ENCODE data around the gene TPRG1L.

The TPRG1L gene

DNA sequence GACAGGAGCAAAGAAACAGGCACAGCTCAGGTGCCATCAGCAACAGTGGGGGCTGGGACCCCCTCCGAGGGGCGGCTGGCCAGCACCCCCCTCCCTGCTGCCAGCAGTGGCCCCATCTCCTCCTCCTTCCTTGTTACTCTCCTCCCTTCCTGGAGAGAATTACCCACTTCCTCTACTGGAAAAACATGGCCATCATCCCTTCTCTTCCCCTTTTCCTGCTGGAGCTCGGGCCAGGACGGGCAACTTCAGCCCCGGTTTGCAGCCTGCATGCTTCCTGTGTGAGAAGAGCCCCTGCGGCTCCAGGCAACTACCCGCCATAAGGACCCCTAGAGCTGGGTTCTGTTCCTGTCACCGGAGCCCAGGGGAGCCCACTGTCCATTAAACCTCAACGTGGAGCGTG is 31.1 kb upstream of the TPRG1L start:
- no peak for DNase-seq (ENCODE audit: low spot score)

DNA sequence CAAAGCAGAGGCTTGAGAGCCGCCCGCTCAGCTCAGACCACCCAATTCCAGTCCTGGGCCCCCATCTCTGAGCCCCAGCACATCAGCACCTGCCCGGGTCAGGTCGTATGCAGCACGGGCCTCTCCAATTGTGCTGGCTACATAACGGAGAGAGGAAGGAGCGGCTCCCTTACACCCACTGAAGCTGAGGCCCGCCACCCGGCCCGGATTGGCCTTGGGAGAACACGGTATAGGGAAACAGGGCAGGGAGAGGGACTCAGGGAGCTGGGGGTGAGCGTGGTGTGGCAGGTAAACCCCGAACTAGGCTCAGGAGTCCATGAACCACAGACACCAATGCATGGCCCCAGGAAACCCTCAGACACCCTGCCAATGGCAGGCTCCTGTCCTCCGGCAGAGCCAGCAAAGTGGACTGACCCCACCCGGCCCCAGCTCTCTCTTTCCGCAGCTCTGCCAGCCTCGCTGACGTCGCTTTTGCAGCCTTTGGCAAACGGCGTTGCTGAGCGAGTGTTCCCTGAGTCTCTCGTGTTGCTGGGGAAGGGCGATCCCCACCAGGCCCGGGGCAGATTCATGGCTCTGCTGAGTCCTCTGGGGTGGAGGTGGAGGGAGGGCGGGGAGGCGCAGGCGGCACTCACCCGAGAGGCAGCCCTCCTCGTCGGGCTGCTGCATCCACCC is 30.0 kb upstream of the TPRG1L start:
- no peak for DNase-seq (ENCODE audit: low spot score)

DNA sequence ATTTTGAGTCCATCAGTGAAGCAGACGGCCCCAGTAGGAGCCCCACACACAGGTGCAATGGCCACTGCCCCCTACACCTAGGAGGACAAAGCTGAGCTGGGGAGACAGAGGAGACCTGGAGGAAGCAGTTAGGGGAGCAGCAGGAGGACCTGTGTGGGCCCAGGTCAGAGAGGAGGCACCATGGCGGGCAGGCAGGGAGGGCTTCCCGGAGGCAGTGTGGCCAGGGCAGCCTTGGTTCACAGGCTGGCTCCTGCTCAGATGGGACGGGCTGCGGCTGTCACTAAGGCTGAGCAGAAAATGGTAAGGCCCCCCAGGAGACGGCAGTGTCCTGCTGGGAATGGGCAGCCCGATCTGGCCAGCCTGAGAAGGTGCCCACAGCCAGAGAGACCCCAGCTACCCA is 28.9 kb upstream of the TPRG1L start:
- no peak for DNase-seq (ENCODE audit: low spot score)

DNA sequence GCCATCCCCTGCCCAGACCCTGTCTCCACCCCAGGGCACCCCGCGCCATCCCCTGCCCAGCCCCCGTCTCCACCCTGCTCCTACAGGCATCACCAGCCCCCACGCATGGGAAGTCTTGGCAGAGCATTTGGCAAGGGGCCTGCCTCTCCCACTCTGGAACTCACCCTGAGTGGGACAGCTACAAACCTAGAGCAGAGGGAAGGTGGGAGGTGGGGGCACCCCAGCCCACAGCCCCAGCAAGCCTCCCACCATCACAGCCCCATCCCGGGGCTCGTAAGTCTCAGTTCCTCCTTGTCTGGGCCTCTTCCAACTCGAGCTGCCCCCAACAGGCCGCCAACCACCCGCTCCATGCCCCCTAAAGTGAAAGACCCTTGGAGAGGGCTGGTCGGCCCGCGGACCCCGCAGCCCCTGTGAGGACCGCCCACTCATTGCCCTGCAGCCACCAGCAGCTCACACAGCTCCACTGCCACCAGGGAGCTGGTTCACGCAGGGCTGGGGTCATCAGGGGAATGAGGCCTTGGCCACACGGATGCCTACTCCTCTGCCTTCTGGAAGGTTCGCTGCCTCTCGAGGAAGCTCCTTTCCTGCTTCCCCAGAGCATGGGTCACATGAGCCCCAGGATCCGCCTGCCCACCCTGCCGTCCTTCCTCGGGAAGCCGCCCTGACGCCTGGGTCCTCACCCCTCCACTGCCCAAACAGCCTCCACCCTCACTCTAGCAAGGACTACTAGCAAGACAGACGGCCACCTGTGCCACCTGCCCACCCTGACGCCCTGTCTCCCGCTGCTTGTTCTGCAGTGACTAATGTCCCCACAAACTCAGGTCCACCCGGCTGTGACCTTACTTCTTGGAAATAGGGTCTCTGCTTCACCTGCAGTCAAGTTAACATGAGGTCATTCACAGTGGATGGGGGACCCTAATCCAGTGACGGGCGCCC is 27.9 kb upstream of the TPRG1L start:
- DNase-seq (ENCODE audit: low spot score): no peak

DNA sequence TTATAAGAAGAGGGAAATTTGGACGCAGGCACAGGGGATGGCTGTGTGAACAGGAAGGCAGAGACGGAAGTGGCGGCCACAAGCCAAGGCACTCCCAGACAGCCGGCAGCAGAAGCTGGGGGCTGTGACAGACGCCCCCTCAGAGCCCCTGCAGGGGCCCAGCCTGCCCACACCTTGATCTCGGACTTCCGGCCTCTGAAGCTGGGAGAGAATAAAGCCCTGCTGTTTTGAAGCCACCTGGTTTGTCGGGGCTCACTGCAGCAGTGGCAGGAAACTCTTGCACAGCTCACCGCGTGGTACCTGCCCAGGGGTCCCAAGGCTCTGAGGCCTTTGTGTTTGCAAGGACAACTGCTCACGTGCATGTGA is 27.2 kb upstream of the TPRG1L start:
- no peak for DNase-seq (ENCODE audit: low spot score)

DNA sequence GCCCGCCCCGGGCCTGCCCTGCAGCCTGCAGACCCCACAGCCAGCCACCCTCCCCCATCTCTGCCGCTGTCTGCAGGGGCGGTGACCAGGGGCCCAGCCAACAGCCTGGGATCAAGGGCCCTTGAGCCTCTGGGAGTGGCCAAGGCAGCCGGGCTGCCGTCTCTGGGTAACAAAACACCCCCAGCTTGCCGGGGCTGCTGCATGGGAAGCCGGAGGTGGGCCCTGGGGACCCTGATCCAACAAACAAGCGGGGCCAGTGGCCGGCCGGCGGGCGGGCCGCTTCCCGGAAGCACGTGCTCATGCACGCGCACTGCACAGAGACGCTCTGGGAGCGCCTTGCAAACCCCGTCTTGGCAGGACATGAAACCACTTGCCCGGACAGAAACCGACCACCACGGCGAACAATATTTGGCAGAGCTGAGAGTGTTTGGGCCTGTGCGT is 26.7 kb upstream of the TPRG1L start:
- no peak for DNase-seq (ENCODE audit: low spot score)

DNA sequence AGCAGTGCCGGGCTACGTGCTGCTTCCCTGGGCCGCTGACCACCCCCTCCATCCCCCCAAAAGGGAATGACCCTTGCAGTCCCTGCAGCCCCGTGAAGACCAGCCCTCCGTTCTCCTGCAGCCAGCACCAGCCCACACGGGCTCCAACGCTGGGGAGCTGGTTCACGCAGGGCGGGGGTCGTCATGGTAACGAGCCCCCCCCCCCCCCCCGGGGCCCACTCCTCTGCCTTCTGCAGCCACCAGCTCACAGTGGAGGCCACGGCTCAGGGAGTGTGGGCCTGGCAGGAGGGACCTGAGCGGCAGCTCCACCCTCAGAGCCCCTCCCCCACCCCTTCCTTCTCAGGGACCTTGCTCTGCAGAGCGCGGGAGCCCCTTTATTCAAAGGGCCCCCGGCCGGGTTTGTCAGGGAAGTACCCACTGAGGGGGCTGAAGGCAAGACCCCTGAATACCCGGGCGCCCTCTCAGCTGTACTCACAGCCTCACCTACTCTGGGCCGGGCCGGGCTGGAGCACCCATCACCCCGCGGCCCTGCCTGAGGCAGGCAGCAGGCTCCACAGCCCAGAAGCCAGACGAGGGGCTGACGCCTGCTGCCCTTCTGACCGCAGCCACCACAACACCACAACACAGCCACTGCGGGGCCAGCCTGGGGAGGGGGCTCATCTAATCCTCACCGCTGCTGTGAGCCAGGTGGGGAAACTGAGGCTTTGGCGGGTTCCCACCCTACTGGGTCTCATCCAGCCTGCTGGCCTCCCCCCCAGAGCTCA is 26.1 kb upstream of the TPRG1L start:
- DNase-seq (ENCODE audit: low spot score): no peak

DNA sequence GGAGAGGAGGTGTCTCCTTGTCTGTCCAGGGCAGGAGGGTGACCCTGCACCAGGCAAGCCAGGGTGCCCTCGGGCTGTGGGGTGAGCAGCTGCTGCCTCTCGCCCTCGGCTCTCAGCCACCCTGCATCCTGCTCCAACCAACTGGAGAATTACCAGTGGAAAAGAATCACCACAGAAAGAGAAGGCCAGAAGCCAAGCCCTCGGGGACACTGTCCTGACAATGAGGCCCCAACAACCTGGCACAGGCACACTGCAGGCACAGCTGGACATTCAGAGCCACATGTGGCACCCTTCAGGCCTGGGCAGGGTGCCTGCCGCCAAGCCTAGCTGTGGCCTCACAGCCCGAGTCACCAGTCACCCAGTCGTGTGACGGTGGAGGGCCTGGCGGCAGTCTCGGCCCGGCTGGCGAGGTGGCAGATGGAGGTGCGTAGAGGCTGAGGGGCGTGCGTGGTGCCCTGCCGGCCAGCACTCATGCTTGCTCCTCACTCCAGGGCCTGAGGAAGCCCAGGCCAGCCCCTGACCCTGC is 25.5 kb upstream of the TPRG1L start:
- no peak for DNase-seq (ENCODE audit: low spot score)

DNA sequence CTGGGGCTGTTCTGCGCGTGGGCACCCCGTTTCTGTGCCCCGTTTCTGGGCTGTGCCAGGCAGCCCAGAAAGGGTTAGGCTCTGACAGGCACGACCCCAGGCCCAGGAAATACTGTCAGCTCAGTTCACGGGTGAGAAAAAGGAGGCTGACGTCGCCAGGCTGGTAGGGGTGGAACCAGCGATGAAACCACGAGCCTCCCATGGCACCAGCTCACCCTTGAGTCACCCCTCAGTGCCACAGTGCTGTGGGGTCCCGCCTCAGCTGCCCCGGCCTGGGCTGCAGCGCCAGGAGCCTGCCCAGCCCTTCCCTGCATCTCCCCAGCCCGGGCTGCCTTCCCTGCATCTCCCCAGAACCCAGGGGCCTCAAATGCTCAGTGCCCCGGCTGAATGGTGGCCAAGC is 25.0 kb upstream of the TPRG1L start:
- DNase-seq (ENCODE audit: low spot score): no peak

DNA sequence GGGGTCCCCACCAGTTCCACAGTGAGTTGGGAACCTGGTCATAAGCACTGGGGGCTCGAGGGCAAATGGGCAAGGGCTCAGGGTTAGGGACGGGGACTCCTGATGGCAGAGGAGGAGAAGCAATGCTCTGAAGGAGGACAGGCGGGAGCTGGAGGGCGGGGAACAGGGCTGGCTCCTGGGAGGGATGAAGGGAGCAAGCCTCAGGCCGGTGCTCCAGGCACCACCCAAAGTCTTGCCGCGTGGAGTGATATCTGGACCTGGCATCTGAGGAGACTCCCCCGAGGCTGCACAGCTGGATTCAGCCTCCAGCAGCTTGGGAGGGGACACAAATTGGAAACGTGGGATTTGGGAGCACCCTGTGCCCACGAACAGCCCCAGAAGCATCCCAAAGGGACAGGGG is 24.5 kb upstream of the TPRG1L start:
- no peak for DNase-seq (ENCODE audit: low spot score)

DNA sequence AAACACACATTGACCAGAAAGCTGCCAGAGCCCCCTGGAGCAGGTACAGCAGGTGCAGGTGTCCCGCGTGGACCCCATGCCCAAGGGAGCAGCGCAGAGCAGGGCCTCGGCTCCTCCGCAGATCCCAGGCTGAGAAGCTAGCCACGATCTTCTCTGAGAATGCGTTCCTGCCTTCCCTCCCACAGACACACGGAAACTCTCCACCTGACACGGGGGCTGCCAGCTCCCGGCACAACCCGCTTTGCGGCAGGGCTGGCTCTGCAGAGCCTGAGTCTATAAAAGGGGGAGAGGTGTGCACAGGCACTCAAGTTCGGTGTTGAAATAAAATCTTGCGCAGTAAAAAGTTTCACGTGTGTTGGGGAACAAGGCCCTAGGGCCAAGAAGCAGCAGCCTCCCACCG is 23.1 kb upstream of the TPRG1L start:
- no peak for DNase-seq (ENCODE audit: low spot score)

DNA sequence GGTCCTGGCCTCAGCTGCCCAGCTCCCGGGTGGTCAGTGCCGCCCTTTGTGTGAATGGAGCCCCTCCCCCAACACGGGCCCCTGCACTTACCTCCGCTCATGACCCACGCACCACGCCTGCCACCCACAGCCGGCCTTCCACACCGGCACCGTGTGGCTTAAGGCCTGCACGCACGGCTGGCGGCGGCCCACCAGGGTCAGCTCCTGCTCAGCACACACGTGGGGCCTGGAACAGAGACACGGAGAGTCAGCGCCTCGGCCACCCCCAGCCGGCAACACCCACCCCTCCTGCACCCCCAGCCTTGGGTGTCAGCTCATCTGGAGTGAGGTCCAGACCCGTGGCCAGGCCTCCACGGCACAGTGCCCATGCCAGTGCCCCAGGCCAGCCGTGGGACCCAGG is 22.4 kb upstream of the TPRG1L start:
- no peak for DNase-seq (ENCODE audit: low spot score)

DNA sequence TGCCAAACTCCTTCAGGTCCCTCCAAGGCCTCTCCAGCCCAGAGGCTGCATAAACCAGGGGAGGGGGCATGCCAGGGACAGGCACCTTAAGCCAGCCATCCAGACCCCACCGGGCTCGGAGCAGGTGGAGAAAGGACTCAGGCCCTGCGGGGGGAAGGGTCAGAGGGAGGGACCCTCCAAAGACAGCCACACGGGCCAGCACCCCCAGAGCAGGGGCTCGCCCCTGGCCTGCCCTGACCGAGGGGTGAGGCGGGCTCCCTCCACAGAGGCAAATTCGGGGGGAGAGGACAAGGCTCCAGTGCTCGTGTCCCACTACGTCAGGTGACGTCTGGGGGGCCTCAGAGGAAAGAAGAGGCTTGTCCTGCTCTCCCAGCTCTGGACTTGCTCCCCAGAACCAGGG is 21.7 kb upstream of the TPRG1L start:
- DNase-seq (ENCODE audit: low spot score): no peak

DNA sequence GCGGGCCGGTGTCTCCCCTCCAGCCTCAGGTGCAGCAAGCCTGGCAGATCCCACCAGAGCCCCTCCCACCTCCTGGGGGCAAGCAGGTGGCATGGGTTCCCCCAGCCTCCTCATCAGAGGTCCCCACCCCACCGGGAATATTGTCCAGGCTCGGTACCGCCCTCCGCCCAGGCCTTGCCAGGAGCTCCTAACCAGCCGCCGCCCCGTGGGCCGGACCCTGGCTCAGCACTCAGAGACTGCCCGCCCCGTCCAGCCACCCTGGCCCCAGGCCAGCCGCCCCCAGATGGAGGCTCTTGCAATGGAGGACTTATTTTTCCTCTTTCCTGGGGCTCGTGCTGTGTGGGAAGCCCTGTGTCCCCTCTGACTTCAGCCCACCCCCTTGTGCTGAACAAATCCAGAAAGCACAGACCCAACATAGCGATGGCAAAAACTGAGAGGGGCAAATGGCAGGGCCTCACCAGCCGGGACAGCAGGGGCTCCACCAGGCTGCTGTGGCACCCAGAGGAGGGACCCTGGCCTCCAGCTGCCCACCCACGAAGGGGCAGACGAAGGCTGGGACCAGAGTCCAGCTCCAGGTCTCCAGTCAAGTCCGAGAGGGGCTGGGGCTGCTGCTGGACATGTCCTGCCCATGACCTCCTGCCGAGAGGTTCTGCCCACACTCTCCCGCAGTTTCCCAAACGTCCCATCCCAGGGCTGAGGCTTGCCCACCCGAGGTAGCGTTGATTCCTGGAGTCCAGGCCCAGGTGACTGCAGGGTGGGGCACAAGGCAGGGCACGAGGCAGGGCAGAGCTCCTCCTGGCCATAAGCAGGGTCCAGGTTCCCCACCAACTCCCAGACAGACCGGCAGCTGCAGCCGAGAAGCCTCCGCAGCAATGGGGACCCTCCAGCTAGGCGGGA is 21.0 kb upstream of the TPRG1L start:
- no peak for DNase-seq (ENCODE audit: low spot score)

DNA sequence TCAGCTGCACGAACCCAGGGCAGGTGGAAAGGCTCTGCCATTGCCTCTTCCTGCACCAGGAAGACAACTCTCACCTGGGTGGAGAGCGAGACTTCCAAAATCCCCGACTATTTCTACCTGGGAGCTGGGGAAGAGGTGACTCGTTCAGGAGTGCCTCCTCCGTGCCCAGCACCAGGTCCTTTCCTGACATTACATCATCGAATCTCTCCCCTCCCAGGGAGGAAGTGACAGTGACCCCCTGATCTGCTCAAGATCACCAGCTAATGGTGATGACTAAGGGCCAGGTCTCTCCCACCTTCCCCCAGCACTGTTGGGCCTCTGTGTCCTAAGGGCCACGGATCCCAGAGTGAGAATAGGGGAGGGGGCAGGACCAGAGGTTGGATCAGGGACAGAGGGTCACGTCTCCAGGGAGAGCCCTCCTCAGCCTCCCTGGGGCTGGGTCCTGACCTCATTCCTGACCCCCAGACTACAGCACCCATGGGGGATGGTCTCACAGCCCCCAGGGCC is 20.3 kb upstream of the TPRG1L start:
- no peak for DNase-seq (ENCODE audit: low spot score)

DNA sequence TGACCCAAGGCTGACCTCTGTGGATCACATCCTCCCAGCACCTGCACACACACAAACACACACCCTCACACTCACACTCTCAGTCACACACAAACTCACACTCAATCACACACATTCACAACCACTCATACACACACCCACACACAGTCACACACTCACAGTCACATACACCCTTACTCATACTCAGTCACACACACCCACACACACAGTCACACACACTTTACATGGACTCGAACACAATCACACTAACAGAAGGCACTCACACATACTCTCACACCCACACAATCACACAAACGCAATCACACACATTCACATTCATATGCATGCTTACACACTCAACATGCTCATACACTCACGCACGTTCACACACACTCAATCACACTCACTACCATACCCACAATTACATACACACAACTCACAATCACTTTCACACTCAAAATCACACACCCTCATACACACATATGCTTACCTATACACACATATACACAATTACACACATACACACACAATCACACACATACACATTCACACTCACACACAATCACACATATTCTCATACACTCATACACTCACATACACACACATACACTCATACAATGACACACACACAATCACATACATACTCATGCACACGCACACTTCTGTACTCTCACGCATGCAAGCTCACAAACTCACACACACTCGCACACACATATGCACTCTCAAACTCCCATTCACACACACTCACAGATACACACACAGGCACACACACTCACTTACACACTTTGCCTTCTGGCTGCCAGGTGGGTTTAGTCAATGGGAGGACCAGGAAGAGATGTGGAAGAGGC is 19.6 kb upstream of the TPRG1L start:
- DNase-seq (ENCODE audit: low spot score): no peak

DNA sequence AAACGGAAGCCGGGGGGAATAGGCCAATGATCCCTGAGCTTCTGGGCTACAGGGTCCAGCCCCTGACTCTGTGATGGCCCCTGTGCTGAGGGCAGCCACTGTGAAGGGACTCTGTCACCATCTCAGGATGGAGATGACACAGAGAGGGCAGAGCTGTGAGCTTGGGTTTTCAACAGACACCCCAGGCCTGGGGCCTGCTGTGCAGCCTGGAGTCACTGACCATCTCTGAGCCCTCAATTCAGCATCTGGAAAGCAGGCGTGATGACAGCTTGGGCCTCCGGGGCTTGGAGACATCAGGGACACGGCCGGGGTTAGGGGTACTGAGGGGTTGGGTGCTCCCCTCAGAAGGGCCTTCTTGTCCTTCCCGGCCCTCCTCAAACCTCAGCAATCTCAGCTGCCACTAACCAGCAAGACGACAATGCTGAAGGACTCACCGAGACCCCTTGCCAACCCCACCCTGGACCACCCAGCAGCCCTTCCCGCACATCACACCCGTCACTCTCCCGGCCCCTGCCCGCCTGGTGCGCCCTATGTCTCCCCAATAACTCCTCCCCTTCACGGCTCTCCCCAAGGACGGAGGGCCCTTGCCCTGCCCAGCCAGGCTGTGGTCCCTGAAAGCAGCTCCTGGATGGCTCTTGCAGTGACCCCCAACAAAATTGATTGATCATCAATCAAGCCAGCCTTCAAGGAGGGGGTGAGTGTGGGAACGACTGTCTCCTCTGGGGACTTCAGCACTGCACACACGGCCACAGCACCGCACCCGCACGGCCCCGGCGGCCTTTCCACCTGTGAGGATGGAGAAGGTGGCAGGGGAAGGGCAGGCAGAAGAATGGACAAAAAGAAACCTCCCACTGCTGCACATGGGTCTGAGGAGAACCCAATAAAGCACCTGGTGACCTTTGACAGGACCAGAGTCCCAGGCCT is 17.8 kb upstream of the TPRG1L start:
- no peak for DNase-seq (ENCODE audit: low spot score)

DNA sequence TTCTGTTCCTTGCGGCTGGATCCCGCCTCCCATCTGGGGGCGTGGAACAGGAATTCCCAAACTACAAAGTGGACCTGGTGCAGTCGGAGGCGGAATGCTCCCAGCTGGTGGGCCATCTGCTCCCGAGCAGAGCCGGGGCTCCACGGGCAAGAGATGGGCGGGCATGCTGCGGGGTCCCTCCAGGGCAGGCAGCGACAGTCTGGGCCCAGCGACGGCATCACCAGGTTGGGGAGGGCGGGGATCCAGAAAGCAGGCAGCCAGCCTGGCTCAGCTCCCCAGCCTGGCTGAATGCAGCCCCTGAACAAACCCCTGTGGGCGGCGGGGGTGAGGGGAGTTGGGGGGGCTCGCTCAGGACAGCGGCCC is 17.1 kb upstream of the TPRG1L start:
- no peak for DNase-seq (ENCODE audit: low spot score)

DNA sequence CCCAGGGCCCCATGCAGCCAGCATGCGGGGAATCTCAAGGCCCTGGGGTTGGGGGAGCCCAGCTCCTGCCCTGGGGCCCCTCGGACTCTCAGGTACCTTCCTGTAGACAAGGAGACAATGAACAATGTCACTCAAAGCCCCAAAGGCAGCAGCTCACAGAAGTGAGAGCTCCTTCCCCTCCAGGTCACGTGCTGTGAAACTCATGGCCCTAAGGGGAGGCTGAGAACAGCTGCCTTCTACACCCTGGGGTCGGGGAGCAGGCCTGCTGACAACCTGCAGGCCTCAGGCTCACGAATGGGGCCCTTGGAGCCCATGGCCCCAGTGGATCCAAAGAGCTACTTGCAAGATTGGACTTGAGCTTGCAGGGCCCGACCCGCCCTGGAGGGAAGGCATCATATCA is 16.7 kb upstream of the TPRG1L start:
- no peak for DNase-seq (ENCODE audit: low spot score)

Data from cerebellar cortex (tissue), 1 donor.